Stimulated activated CD4-positive, alpha-beta T cell treated with anti-CD3 and anti-CD28 coated beads, Interleukin-1b, Interleukin-23, amount 100 ng/mL, for 1 hour (primary cell): ENCODE data around the gene C16orf74.

Source experiments
- DNase-seq, 2 donors: peaks; one replicate each; pipeline ENCODE4 v3.0.0-alpha.2; 2020; ENCODE audit warnings: low read depth in 2 of 2

Gene C16orf74

DNA sequence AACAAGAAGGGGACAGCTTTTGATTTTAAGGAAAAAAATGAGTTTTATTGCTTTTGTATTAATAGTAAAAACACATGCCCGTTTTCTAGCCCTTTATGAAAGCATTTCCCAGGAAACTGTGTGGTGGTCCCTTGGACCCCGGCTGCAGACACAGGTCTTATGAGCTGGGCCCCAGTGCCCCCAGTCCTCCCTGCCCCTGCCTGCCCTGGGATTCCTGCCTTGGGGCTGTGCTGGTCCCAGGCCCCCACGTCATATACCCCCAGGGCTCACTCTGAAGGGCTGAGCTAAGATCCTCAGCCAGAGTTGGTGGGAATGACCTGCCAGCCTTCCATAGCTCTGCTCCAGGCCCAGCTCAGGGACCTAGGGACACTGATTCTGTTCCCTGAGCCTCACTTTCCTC is 92.9 kb downstream of the C16orf74 start:
- DNase-seq = no peak
